ENCODE measurements around the gene ADORA2A.
"Not testable (repeated sequence)": the region's sequence is repeated elsewhere in the genome, so short reads cannot be mapped to it uniquely, and the experiment has no call there.

Gene ADORA2A

DNA sequence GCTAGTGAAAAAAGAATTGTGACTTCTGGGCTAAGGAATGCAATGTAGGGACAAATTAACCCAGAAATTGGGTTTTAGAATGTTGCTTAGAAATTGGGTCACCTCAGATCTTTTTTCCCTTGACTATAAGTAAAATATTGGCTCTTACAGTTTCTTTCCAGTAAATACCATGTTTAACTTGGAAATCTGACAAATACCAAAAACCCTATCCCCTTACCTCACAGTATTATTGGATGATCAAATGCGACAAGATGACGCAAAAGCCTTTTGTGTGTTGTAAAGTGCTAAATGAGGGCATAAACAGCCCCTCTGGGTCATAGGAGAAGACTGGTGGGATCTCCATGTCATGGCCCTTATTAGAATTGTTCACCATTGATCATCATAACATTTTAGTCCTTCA is 61.6 kb downstream of the ADORA2A start:
- no peak for DNase-seq (ENCODE audit: low spot score)

DNA sequence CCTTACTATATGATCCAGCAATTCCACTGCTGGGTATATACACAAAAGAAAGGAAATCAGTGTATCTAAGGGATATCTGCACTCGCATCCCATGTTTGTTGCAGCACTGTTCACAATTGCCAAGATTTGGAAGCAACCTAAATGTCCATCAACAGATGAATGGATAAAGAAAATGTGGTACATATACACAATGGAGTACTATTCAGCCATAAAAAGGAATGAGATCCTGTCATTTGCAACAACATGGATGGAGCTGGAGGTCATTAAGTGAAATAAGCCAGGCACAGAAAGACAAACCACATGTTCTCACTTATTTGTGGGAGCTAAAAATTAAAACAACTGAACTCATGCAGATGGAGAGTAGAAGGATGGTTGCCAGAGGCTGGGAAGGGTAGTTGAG is 62.0 kb downstream of the ADORA2A start:
- DNase-seq (ENCODE audit: low spot score) = not testable (repeated sequence)

Data from D341Med (cell line).